ENCODE results near the gene UBE2V1.

The UBE2V1 gene

DNA sequence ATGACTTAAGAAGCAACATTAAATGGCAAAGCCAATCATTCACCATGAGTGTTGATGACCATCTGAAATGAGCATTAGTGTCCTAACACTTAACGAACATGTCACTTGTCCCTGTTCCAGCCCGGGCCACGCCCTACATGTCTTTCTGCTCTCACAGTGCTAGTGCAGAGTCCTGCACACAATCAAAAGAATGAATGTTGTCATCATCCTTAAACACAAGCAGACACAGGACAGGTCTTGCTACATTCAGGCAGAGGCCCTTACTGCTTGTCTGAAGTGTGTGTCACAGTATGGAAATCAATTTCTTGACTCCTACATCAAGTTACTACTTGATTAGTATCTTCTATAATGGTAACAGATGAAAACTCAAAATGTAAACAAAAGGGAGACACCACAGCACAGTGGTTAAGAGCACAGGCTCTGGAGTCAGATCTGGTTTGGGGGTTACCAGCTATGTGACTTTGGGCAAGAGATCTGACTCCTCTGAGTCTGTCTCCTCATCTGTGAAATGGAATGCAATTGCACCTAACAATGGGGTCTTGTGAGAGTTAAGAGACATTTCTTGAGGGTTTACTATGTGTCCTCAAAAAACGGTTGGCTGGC lies 17.4 kb downstream of the UBE2V1 start:
- peaks cover 63% of the 10 kb centered on the region for H4K20me1 ChIP-seq (ENCODE audit: insufficient read depth, low read length)
- no peak overlapping the region for H3K4me3 ChIP-seq (ENCODE audit: low read length)
- TF ChIP-seq, protein P1, sequence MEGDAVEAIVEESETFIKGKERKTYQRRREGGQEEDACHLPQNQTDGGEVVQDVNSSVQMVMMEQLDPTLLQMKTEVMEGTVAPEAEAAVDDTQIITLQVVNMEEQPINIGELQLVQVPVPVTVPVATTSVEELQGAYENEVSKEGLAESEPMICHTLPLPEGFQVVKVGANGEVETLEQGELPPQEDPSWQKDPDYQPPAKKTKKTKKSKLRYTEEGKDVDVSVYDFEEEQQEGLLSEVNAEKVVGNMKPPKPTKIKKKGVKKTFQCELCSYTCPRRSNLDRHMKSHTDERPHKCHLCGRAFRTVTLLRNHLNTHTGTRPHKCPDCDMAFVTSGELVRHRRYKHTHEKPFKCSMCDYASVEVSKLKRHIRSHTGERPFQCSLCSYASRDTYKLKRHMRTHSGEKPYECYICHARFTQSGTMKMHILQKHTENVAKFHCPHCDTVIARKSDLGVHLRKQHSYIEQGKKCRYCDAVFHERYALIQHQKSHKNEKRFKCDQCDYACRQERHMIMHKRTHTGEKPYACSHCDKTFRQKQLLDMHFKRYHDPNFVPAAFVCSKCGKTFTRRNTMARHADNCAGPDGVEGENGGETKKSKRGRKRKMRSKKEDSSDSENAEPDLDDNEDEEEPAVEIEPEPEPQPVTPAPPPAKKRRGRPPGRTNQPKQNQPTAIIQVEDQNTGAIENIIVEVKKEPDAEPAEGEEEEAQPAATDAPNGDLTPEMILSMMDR (IDR thresholded peaks at IDR 0.05; ENCODE audit: low read depth, low read length), result no peak
- TF ChIP-seq EZH2phosphoT487 (IDR thresholded peaks at IDR 0.05; ENCODE audit: low read depth), result no peak
- no peaks in the 10 kb centered on the region for H3K27me3 ChIP-seq (ENCODE audit: low read depth, low read length)
- no peak overlapping the region for H3K4me2 ChIP-seq (ENCODE audit: low read length)
- no peaks in the 10 kb centered on the region for H3K4me1 ChIP-seq (ENCODE audit: low read length)
- no peaks in the 10 kb centered on the region for H3K9me3 ChIP-seq (ENCODE audit: insufficient read depth, low read length)
- H3K27ac ChIP-seq (ENCODE audit: low read length), result no peak overlapping the region
- peaks cover 85% of the 10 kb centered on the region for H3K79me2 ChIP-seq (ENCODE audit: low read length)
- peaks cover 52% of the 10 kb centered on the region for H3K36me3 ChIP-seq (replicated peaks; ENCODE audit: low read depth, low read length)
- no peak overlapping the region for H2AFZ ChIP-seq (ENCODE audit: low read depth, low read length)
- no peak overlapping the region for H3K9ac ChIP-seq (ENCODE audit: low read length)

DNA sequence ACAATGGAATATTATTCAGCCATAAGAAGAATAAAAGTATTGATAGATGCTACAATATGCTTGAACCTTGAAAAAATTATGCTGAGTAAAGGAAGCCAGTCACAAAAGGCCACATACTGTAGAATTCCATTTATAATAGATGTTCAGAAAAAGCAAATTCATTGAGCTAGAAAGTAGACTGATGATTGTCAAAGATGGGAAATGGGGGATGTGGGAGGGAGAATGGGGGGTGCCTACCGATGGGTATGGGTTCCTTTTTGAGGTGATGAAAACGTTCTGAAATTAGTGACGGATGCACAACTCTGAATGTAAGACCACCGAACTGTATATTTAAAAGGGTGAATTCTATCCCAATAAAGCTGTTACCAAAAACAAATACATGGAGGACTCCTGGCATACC lies 18.4 kb downstream of the UBE2V1 start:
- Histone ChIP-seq H3K4me3 (ENCODE audit: low read length) (no peak overlapping the region), H3K4me1 (ENCODE audit: low read length) (no peaks in the 10 kb centered on the region), H4K20me1 (ENCODE audit: insufficient read depth, low read length) (peaks cover 66% of the 10 kb centered on the region), H3K79me2 (ENCODE audit: low read length) (peaks cover 85% of the 10 kb centered on the region), H3K9ac (ENCODE audit: low read length) (no peak overlapping the region), H3K36me3 (replicated peaks; ENCODE audit: low read depth, low read length) (peaks cover 52% of the 10 kb centered on the region), H3K27ac (ENCODE audit: low read length) (no peak overlapping the region), H3K4me2 (ENCODE audit: low read length) (no peak overlapping the region), H2AFZ (ENCODE audit: low read depth, low read length) (no peak overlapping the region), H3K9me3 (ENCODE audit: insufficient read depth, low read length) (no peaks in the 10 kb centered on the region), H3K27me3 (ENCODE audit: low read depth, low read length) (no peaks in the 10 kb centered on the region)
- TF ChIP-seq, protein P1 (IDR thresholded peaks at IDR 0.05; ENCODE audit: low read depth, low read length), result no peak
- no peak for TF ChIP-seq EZH2phosphoT487 (IDR thresholded peaks at IDR 0.05; ENCODE audit: low read depth)

DNA sequence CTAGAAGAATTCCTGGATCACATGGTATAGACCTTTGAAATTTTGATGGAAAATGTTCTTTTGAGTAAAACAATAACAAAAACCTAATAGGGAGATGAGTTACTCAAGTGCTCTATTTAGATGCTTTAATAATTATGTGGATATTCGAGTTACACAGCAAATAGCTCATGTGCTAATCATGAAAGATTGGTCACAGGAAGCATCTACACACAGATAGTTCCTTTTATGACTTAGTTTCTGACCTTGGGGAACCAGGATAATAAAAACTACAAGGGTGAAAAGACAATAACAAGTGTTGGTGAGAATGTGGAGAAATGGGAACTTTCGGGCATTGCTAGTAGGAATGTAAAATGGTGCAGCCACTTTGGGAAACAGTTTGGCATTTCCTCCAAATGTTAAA lies 19.7 kb downstream of the UBE2V1 start:
- no peaks in the 10 kb centered on the region for H3K4me1 ChIP-seq (ENCODE audit: low read length)
- no peaks in the 10 kb centered on the region for H3K9me3 ChIP-seq (ENCODE audit: insufficient read depth, low read length)
- no peak overlapping the region for H3K4me2 ChIP-seq (ENCODE audit: low read length)
- H3K27me3 ChIP-seq (ENCODE audit: low read depth, low read length), result no peaks in the 10 kb centered on the region
- no peak overlapping the region for H3K27ac ChIP-seq (ENCODE audit: low read length)
- H3K36me3 ChIP-seq (replicated peaks; ENCODE audit: low read depth, low read length), result peaks cover 51% of the 10 kb centered on the region
- TF ChIP-seq, protein P1 (IDR thresholded peaks at IDR 0.05; ENCODE audit: low read depth, low read length), result no peak
- no peak for TF ChIP-seq EZH2phosphoT487 (IDR thresholded peaks at IDR 0.05; ENCODE audit: low read depth)
- H3K79me2 ChIP-seq (ENCODE audit: low read length), result peaks cover 80% of the 10 kb centered on the region
- no peak overlapping the region for H3K9ac ChIP-seq (ENCODE audit: low read length)
- no peak overlapping the region for H2AFZ ChIP-seq (ENCODE audit: low read depth, low read length)
- H4K20me1 ChIP-seq (ENCODE audit: insufficient read depth, low read length), result peaks cover 60% of the 10 kb centered on the region
- no peak overlapping the region for H3K4me3 ChIP-seq (ENCODE audit: low read length)

DNA sequence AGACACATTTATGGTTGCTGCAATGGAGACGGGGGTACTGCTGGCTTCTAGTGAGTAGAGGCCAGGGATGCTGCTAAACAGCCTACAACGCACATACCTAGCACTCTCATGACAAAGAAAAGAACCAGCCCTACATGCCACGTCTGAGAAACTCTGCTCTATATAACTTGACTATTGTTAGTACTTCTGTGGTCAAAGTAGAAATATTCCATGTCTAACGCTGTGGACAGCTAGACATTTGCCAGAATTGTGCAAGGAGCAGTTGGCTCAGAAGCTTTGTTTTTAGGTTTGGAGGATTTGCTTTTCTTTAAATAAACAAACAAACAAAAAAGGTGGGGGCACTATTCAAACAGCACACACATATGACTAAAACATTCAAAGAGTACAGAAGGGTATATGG lies 20.5 kb downstream of the UBE2V1 start:
- peaks cover 54% of the 10 kb centered on the region for H4K20me1 ChIP-seq (ENCODE audit: insufficient read depth, low read length)
- no peaks in the 10 kb centered on the region for H3K9me3 ChIP-seq (ENCODE audit: insufficient read depth, low read length)
- peaks cover 55% of the 10 kb centered on the region for H3K36me3 ChIP-seq (replicated peaks; ENCODE audit: low read depth, low read length)
- no peaks in the 10 kb centered on the region for H3K4me1 ChIP-seq (ENCODE audit: low read length)
- H3K9ac ChIP-seq (ENCODE audit: low read length), result no peak overlapping the region
- H3K4me2 ChIP-seq (ENCODE audit: low read length), result no peak overlapping the region
- no peak for TF ChIP-seq EZH2phosphoT487 (IDR thresholded peaks at IDR 0.05; ENCODE audit: low read depth)
- TF ChIP-seq, protein P1 (IDR thresholded peaks at IDR 0.05; ENCODE audit: low read depth, low read length), result no peak
- H3K4me3 ChIP-seq (ENCODE audit: low read length), result no peak overlapping the region
- H3K27me3 ChIP-seq (ENCODE audit: low read depth, low read length), result no peaks in the 10 kb centered on the region
- H3K27ac ChIP-seq (ENCODE audit: low read length), result no peak overlapping the region
- H3K79me2 ChIP-seq (ENCODE audit: low read length), result peaks cover 71% of the 10 kb centered on the region
- no peak overlapping the region for H2AFZ ChIP-seq (ENCODE audit: low read depth, low read length)
